NB4 (cell line): Measurements from ENCODE around the gene IDI1.
"Not testable (repeated sequence)": the region's sequence is repeated elsewhere in the genome, so short reads cannot be mapped to it uniquely, and the experiment has no call there.

Experiments used
- DNase-seq: peaks from one replicate; pipeline ENCODE4 v3.0.0; 2010; ENCODE audit warnings: low read depth
- H3K4me3 ChIP-seq: one replicate; pipeline ENCODE4 v1.5.1; 2011; ENCODE audit warnings: mild to moderate bottlenecking, low read depth, low read length, moderate library complexity
- CTCF ChIP-seq: IDR thresholded peaks from one replicate; pipeline ENCODE4 v1.5.1; 2012; ENCODE audit warnings: low read depth, low read length
- MAX ChIP-seq: IDR thresholded peaks from 2 replicates; pipeline ENCODE4 v1.6.1; 2011; ENCODE audit warnings: low read depth, low read length
- MYC ChIP-seq: IDR thresholded peaks from 2 replicates; pipeline ENCODE4 v1.6.1; 2011; ENCODE audit warnings: low read depth, low read length
- POLR2A ChIP-seq: IDR thresholded peaks from 2 replicates; pipeline ENCODE4 v1.6.1; 2011; ENCODE audit warnings: mild to moderate bottlenecking; ENCODE audit not compliant: insufficient read length; ENCODE audit errors: extremely low read depth

IDI1 gene

GRCh38 chr10:1020958-1021357, 28.0 kb downstream of the IDI1 start:
- TF ChIP-seq MYC (no peak), CTCF (no peak), MAX (no peak), POLR2A (no peak)
- DNase-seq, result no peak

DNA sequence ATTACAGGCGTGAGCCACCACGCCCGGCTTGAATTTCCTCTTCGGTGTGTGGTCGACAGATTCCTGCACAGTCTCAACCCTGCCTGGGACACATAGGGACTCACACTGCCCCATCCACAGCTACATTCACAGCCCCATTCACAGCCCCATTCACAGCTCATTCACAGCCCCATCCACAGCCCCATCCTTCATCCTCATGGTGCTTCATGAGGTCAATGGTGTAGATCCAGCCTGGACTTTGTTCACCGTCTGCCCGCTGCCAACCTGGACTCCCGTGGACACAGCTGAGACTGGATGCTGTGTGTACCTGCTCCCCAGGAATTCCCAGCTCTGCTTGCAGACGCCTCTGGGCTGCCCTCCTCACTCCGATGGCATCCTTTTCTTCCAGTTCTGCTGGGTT, 28.5 kb downstream of the IDI1 start:
- no peak overlapping the region for H3K4me3 ChIP-seq
- DNase-seq, result no peak
- TF ChIP-seq POLR2A (no peak), MAX (no peak), CTCF (no peak), MYC (no peak)

More at GRCh38 chr10:1020958-1021357, 28.0 kb downstream of the IDI1 start:
- no peak overlapping the region for H3K4me3 ChIP-seq

DNA sequence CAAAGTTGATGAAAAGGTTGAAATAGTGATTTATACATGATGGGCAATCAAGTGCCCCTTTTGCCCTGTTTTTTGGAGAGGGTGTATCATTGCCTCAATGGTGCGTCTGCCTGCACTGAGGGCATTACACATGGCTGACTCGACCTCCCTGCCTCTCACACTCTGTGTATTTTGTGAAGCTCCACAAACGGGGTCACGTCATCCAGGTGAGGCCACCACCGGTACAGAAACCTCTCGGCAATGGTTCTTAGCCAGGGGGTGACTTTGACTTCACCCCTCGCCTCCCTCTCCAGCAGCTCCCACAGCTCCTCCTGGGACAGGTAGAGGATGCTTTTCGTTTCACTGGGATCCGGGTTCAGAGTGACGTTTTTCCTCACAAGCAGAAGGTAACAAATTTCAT, 29.6 kb downstream of the IDI1 start:
- TF ChIP-seq POLR2A (no peak), MAX (no peak), MYC (no peak), CTCF (no peak)
- H3K4me3 ChIP-seq, result no peak overlapping the region
- DNase-seq, result no peak

DNA sequence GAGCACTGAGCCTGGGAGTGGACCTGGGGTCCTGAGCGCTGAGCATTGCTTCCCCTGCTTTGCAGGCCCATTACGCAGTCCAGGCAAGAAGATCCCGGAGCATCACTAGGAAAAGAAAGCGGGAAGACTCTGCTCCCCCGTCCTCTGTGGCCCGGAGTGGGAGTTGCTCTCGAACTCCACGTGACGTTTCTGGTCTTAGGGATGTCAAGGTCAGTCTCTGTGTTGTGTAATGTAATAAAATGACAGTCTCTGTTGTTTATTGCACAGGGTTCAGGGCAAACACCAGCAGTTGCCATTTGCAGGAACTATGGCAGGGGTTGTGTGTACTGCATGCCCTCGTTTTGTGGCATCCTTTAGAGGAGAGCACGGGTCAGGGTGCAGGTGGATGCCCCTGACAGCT, 33.2 kb downstream of the IDI1 start:
- no peak for TF ChIP-seq MYC
- TF ChIP-seq POLR2A, result no peak
- TF ChIP-seq CTCF, result no peak
- TF ChIP-seq MAX, result no peak
- H3K4me3 ChIP-seq, result no peak overlapping the region
- DNase-seq, result no peak

GRCh38 chr10:1011696-1012095, 37.2 kb downstream of the IDI1 start:
- TF ChIP-seq MYC, result no peak
- TF ChIP-seq CTCF, result no peak
- TF ChIP-seq MAX, result no peak
- no peak for TF ChIP-seq POLR2A
- no peak for DNase-seq
- no peak overlapping the region for H3K4me3 ChIP-seq

DNA sequence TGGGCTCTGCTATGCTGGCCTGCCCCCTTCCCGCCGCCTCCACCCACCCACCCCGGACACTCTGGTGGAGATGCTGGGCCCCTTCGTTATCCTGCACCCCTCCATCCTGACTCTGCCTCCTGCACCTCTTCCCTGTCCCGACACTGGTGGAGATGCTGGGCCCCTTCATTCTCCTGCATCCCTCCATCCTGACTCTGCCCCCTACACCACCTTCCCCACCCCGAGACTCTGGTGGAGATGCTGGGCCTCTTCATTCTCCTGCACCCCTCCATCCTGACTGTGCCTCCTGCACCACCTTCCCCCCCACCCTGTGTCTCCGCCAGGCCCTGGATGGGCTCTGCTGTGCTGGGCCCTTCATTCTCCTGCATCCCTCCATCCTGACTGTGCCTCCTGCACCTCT, 38.2 kb downstream of the IDI1 start:
- H3K4me3 ChIP-seq, result no peak overlapping the region
- no peak for DNase-seq
- TF ChIP-seq POLR2A, result no peak
- TF ChIP-seq MAX, result no peak
- TF ChIP-seq MYC, result no peak
- no peak for TF ChIP-seq CTCF

DNA sequence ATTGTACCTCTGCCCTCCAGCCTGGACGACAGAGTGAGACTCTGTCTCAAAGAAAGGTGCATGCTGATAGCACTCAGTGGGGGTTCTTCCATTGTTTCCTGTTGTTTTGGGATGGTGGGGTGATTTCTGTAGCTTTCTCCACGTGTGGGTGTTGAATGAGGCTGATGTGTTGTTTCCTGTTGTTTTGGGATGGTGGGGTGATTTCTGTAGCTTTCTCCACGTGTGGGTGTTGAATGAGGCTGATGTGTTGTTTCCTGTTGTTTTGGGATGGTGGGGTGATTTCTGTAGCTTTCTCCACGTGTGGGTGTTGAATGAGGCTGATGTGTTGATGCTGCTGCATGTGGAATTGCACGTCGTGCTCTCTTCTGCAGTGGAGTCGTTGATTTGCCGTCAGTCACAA, 39.0 kb downstream of the IDI1 start:
- DNase-seq, H3K4me3 ChIP-seq: not testable (repeated sequence)
